T47D (cell line): ENCODE measurements around the gene ARV1.
"Not testable (repeated sequence)": the region's sequence is repeated elsewhere in the genome, so short reads cannot be mapped to it uniquely, and the experiment has no call there.

ENCODE experiments used
- DNase-seq, 2 experiments: peaks; one replicate each; pipeline versions ENCODE4 v3.0.0 to v3.0.0-alpha.2; 2011 to 2012; ENCODE audit warnings: low read depth in 1 of 2, low spot score in 1 of 2
- JUND ChIP-seq: IDR thresholded peaks from 2 replicates; pipeline ENCODE4 v1.6.1; 2012; ENCODE audit warnings: low read depth
- in situ Hi-C: cut with HindIII; loops from 2 replicates; pipeline ENCODE4 v1.10.0; 2016; ENCODE audit warnings: low sequenced_read_pairs, low pct_unique_long_range_greater_than_20kb

The ARV1 gene

GRCh38 chr1:231029841-231030240 lies 50.9 kb downstream of the ARV1 start:
- DNase-seq: no peak
- TF ChIP-seq JUND: no peak
- in situ Hi-C loops: no loop called here

- no peak for DNase-seq
- TF ChIP-seq JUND: no peak
- in situ Hi-C loops: no loop called here
These were observed 54.1 kb downstream of the ARV1 start for GRCh38 chr1:231032963-231033362.

GRCh38 chr1:231035799-231036198 lies 56.9 kb downstream of the ARV1 start:
- no peak for DNase-seq
- in situ Hi-C loops: no loop called here
- no peak for TF ChIP-seq JUND

GRCh38 chr1:231036416-231036815 lies 57.5 kb downstream of the ARV1 start:
- in situ Hi-C loops: no loop called here
- TF ChIP-seq JUND: no peak
- DNase-seq: no peak

- DNase-seq: no peak
- in situ Hi-C loops: no loop called here
- TF ChIP-seq JUND: no peak
These were observed 59.0 kb downstream of the ARV1 start for GRCh38 chr1:231037585-231038517.

- no peak for TF ChIP-seq JUND
- no peak for DNase-seq
- in situ Hi-C loops: no loop called here
These were observed 60.5 kb downstream of the ARV1 start for GRCh38 chr1:231039161-231040018.

GRCh38 chr1:231040019-231040799 lies 61.3 kb downstream of the ARV1 start, which contains the start of gene FAM89A:
TSS of gene FAM89A (minus strand) at chr1:231040254. CDS start at chr1:231040211, 43 bp downstream.
- in situ Hi-C loops: no loop called here
- TF ChIP-seq JUND: no peak
- peak in 1 of 2 experiments; percentile 38 for DNase-seq

- TF ChIP-seq JUND: no peak
- in situ Hi-C loops: no loop called here
- DNase-seq: no peak
These were observed 62.2 kb downstream of the ARV1 start for GRCh38 chr1:231040800-231041718.

GRCh38 chr1:231041719-231042261 lies 62.9 kb downstream of the ARV1 start:
- in situ Hi-C loops: no loop called here
- no peak for DNase-seq
- TF ChIP-seq JUND: no peak

GRCh38 chr1:231044588-231044987 lies 65.7 kb downstream of the ARV1 start:
- in situ Hi-C loops: no loop called here
- TF ChIP-seq JUND: no peak
- DNase-seq: no peak

- no peak for TF ChIP-seq JUND
- in situ Hi-C loops: no loop called here
These were observed 66.4 kb downstream of the ARV1 start for GRCh38 chr1:231045286-231045685.

GRCh38 chr1:231045921-231046729 lies 67.2 kb downstream of the ARV1 start:
- DNase-seq, in situ Hi-C loops: not testable (repeated sequence)

More at GRCh38 chr1:231045286-231045685, 66.4 kb downstream of the ARV1 start:
- DNase-seq: no peak
